Fibroblast of villous mesenchyme (primary cell): ENCODE results near the gene GAPDH. TPM values are rescaled to one million over a fixed set of nuclear protein-coding genes. Genes with fewer than 3 reads are reported as not detected.
"Not testable (repeated sequence)": the region's sequence is repeated elsewhere in the genome, so short reads cannot be mapped to it uniquely, and the experiment has no call there.

Experiments
- DNase-seq: peaks from one replicate; pipeline ENCODE4 v3.0.0-alpha.2; 2010; ENCODE audit warnings: low read depth
- H3K4me3 ChIP-seq: 2 replicates; pipeline ENCODE4 v1.5.1; 2011; ENCODE audit warnings: low read depth, mild to moderate bottlenecking, low read length
- total RNA-seq: library from RNA; depleted of rRNA; stranded (reverse); fragments of >200 nt; gene quantifications from 2 replicates; pipeline ENCODE4 v1.2.3, GENCODE V29; 2012
- TF ChIP-seq, protein P1 (sequence below): IDR thresholded peaks from 2 replicates; pipeline ENCODE4 v1.5.1; 2012; ENCODE audit warnings: low read depth, mild to moderate bottlenecking, low read length; ENCODE audit not compliant: insufficient read depth

Gene GAPDH
- total RNA-seq, result 6,118 and 7,175 TPM in 2 replicates

DNA sequence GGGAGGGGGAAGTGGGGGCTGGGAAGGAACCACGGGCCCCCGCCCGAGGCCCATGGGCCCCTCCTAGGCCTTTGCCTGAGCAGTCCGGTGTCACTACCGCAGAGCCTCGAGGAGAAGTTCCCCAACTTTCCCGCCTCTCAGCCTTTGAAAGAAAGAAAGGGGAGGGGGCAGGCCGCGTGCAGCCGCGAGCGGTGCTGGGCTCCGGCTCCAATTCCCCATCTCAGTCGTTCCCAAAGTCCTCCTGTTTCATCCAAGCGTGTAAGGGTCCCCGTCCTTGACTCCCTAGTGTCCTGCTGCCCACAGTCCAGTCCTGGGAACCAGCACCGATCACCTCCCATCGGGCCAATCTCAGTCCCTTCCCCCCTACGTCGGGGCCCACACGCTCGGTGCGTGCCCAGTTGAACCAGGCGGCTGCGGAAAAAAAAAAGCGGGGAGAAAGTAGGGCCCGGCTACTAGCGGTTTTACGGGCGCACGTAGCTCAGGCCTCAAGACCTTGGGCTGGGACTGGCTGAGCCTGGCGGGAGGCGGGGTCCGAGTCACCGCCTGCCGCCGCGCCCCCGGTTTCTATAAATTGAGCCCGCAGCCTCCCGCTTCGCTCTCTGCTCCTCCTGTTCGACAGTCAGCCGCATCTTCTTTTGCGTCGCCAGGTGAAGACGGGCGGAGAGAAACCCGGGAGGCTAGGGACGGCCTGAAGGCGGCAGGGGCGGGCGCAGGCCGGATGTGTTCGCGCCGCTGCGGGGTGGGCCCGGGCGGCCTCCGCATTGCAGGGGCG lies at the start of gene GAPDH:
TSS of gene GAPDH (plus strand) at position 595 of the 772 bp plus-strand sequence. CDS start 316 bp downstream, outside the sequence.
- peak within 1 kb of the TSS; percentile 98 for H3K4me3 ChIP-seq
- TF ChIP-seq, protein P1, sequence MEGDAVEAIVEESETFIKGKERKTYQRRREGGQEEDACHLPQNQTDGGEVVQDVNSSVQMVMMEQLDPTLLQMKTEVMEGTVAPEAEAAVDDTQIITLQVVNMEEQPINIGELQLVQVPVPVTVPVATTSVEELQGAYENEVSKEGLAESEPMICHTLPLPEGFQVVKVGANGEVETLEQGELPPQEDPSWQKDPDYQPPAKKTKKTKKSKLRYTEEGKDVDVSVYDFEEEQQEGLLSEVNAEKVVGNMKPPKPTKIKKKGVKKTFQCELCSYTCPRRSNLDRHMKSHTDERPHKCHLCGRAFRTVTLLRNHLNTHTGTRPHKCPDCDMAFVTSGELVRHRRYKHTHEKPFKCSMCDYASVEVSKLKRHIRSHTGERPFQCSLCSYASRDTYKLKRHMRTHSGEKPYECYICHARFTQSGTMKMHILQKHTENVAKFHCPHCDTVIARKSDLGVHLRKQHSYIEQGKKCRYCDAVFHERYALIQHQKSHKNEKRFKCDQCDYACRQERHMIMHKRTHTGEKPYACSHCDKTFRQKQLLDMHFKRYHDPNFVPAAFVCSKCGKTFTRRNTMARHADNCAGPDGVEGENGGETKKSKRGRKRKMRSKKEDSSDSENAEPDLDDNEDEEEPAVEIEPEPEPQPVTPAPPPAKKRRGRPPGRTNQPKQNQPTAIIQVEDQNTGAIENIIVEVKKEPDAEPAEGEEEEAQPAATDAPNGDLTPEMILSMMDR, result no peak
- DNase-seq, result peak; percentile 97

GRCh38 chr12:6488240-6488639 lies 46.1 kb upstream of the GAPDH start:
- DNase-seq, result no peak
- no peak overlapping the region for H3K4me3 ChIP-seq
- TF ChIP-seq, protein P1, result no peak

- TF ChIP-seq, protein P1, result no peak
- DNase-seq, result no peak
- H3K4me3 ChIP-seq, result no peak overlapping the region
These were observed 44.9 kb upstream of the GAPDH start for GRCh38 chr12:6489449-6489848.

DNA sequence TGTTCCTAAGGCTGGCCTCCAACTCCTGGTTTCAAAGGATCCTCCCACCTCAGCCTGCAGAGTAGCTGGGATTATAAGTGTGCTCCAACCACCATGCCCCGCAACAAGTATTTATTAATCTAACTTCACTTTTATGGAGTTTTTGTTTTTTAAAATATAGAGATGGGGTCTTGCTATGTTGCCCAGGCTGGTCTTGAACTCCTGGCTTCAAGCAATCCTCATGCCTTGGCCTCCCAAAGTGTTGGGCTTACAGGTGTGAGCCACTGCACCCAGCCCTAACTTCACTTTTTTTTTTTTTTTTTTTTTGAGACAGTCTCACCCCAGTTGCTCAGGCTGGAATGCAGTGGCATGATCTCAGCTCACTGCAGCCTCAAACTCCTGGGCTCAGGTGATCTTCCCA lies 43.6 kb upstream of the GAPDH start:
- not testable (repeated sequence) for DNase-seq, H3K4me3 ChIP-seq

DNA sequence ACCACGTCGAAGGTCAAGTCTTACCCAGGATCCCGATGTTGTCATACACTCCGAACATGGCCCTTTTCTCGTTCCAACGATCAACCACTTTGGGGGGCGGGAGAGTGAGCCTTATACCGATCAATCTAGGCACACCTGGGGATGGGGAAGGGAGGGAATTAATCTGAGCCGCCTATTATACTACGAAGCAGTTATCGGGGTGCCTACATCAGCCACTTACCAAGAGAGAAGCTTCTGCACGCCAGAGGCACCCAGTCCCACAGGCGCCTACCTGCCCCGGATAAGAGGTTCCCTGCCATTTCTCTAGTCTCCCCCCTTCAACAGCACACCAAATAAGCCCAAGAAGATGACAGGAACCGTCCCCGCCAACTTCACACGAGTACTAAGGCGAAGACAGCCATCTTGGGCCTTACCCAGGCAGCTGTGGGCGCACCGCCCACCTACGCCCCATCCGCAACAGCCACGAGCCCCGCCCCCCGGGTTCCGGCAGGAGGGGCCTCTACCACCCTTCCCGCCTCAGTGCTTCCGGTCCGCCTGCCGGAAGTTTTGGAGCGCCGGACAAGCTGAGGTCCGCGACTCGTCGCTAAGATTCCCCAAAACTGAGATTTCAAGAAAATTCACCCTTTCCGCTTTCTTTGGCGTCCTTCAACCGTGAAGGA lies 41.4 kb upstream of the GAPDH start, which contains the start of gene MRPL51:
TSS of gene MRPL51 (minus strand) at position 425 of the 659 bp plus-strand sequence. CDS start at position 299, 126 bp downstream.
- H3K4me3 ChIP-seq, result peak within 1 kb of the TSS; percentile 97
- TF ChIP-seq, protein P1, result no peak
- DNase-seq, result peak; percentile 94

DNA sequence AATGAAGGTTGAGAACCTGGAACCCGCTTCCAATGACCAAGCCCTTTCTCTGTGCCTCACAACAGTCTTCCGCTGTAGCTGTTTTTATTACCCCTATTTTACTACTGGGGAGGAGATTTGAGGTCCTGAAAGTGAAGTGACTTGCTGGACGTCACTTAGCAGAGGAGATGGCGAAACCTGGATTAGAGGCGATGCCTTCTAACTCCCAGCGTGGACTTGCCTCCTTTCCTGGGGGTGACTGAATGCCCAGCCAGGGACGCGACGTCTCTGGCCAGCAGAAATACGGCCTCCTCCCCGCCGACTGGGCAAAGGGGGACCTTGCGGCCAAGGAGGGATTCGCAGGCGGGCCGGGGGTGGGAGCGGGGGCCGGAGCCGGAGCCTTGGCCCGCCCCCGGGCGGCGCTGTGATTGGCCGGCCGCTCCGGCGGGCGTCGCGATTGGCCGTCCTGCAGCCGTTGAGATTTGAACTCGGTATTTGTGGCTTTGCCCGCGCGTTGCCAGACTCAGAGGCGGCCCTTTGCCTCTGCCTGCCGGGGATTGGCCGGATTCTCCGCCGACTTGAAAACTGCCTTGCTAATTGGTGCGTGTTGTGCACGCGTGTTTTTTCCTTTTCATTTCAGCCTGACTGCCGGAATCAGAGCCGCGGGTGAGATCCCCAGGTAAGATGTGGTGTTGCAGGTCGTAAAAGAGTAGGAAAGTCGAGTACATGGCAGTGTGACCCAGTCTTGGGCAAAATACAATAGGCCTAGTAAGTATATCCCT lies 40.6 kb upstream of the GAPDH start, which contains the start of gene NCAPD2:
TSS of gene NCAPD2 (plus strand) at position 606 of the 761 bp plus-strand sequence. CDS start 997 bp downstream, outside the sequence.
- DNase-seq, result peak; percentile 96
- TF ChIP-seq, protein P1, result peak; percentile 25
- H3K4me3 ChIP-seq, result peak within 1 kb of the TSS; percentile 97

DNA sequence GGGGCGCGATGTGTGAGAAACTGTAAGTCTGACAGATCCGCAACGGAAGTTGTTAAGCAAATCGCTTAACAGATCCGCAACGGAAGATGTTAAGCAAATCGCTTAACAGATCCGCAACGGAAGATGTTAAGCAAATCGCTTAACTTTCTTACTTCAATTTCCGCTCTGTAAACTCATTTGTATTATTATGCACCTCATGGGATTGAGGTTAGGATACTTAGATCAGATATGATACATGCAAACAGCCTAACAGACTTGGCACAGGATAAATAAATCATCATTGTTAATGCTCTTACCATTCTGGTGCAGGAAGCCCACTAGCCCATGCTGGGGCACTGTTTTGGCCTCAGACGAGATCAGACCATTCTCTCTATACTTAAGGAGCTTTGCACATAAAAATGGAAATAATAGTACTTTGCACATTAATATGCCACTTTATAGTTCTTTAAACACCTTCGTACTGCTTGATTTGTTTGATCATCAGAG lies 40.0 kb upstream of the GAPDH start:
- TF ChIP-seq, protein P1, result no peak
- no peak for DNase-seq
- peak overlapping the region; percentile 83 for H3K4me3 ChIP-seq
